AG04450 (cell line): Measurements from ENCODE around the gene DYTN. TPM values are rescaled to one million over a fixed set of nuclear protein-coding genes. Genes with fewer than 3 reads are reported as not detected.

ENCODE experiments used
- CTCF ChIA-PET: fragments of 300-600, 350-600 bp; formaldehyde crosslinking; extraction: SDS; loops from one replicate; lab custom pipeline; 2022; ENCODE audit warnings: antibody characterized with exemption, inconsistent platforms; lab: Charles Lee
- POLR2A ChIA-PET: fragments of 350-600 bp; formaldehyde crosslinking; extraction: SDS; loops from one replicate; lab custom pipeline; 2021; ENCODE audit warnings: antibody characterized with exemption, inconsistent platforms; lab: Yijun Ruan, JAX
- DNase-seq: peaks from one replicate; pipeline ENCODE4 v3.0.0-alpha.2; 2011; ENCODE audit warnings: low read depth, low spot score
- H3K27ac ChIP-seq: one replicate; pipeline ENCODE4 v1.5.1; 2012; ENCODE audit warnings: low read depth, low read length, control low read depth
- H3K27me3 ChIP-seq: one replicate; pipeline ENCODE4 v1.6.0; 2012; ENCODE audit warnings: low read length; ENCODE audit not compliant: control insufficient read depth, insufficient read depth
- H3K4me3 ChIP-seq: 2 replicates; pipeline ENCODE4 v1.5.1; 2011; ENCODE audit warnings: mild to moderate bottlenecking, low read depth, low read length, control low read depth
- H3K9me3 ChIP-seq: 2 replicates; pipeline ENCODE4 v1.5.1; 2012; ENCODE audit warnings: low read length; ENCODE audit not compliant: control insufficient read depth, insufficient read depth
- CTCF ChIP-seq: IDR thresholded peaks from 2 replicates; pipeline ENCODE4 v1.5.1; 2011; ENCODE audit warnings: low read depth, low read length, control low read depth, inconsistent platforms
- polyA plus RNA-seq: library from polyadenylated mRNA; depleted of rRNA; stranded (reverse); fragments of >200 nt; gene quantifications from 2 replicates; pipeline ENCODE4 v1.2.3, GENCODE V29; 2011

Gene DYTN
- polyA plus RNA-seq, 1 experiment, result not detected

DNA sequence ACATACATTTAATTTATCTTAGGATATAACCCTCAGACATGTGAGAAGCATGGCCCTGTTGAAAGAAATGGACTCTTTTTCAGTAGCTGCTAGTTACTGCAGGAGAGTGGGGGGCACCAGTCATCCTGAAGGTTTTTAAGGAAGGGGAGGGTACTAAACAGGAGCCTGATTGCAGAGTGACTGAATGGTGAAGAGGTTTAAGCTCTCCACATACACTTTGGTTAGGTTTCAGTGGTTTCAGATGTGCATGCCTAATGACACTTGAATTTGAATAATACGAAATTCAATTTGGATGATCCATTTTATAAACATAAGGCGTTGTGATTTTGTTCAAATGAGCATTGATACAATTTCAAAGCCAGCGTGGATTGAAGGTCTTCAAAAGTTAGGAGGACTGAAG lies 86.9 kb downstream of the DYTN start:
- no peak for TF ChIP-seq CTCF
- H3K27me3 ChIP-seq, result no peaks in the 10 kb centered on the region
- H3K9me3 ChIP-seq, result no peaks in the 10 kb centered on the region
- H3K4me3 ChIP-seq, result no peak overlapping the region
- no peak overlapping the region for H3K27ac ChIP-seq
- ChIA-PET POLR2A (no interaction called here), CTCF (no interaction called here)
- no peak for DNase-seq

- no peak for TF ChIP-seq CTCF
- Histone ChIP-seq H3K27me3 (no peaks in the 10 kb centered on the region), H3K9me3 (no peaks in the 10 kb centered on the region), H3K4me3 (no peak overlapping the region), H3K27ac (no peak overlapping the region)
- ChIA-PET CTCF (no interaction called here), POLR2A (no interaction called here)
- DNase-seq, result no peak
Observed at GRCh38 chr2:206627632-206628031, 90.6 kb downstream of the DYTN start.

DNA sequence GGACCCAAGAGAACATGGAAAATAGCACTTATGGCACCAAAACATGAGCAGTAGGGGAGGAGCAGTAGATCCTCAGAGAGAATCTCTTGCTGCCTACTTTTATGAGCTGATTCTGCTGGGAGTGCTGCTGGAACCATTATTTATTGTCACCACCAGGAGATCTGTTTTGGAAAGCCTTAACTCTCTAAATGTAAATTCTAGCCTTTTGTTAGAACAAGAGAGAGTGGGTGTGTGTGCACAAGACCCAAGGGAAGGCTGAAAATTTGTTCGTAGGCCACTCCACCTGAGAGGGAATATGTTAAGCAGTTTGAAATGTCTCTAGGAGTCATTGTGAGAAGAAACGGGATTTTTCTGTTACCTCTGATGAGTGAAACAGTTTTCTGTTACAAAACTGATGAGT lies 92.1 kb downstream of the DYTN start:
- no peaks in the 10 kb centered on the region for H3K9me3 ChIP-seq
- H3K27me3 ChIP-seq, result no peaks in the 10 kb centered on the region
- TF ChIP-seq CTCF, result no peak
- no peak overlapping the region for H3K4me3 ChIP-seq
- CTCF ChIA-PET, result no interaction called here
- no peak for DNase-seq
- POLR2A ChIA-PET, result no interaction called here
- no peak overlapping the region for H3K27ac ChIP-seq

DNA sequence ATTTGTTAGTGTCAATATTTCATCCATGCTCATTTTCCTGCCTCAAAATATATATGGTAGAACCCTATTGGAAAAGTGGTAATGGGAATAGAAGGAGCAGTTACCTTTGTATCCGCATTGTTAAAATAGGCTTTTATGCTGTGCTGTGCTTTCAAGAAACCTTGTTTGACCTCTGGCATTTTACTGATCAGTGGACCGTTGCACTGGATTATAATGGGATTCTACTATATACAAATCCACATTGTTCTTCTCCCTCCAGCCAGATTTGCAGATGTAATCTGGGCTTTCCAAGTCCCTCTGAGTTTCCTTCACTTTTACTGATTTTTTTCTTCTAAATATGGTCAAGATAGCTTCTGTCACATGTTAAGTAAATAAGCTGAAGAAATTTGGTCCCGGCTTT lies 99.2 kb downstream of the DYTN start:
- no peak for DNase-seq
- TF ChIP-seq CTCF, result no peak
- no peaks in the 10 kb centered on the region for H3K27me3 ChIP-seq
- ChIA-PET POLR2A (no interaction called here), CTCF (no interaction called here)
- H3K9me3 ChIP-seq, result no peaks in the 10 kb centered on the region
- H3K27ac ChIP-seq, result no peak overlapping the region
- H3K4me3 ChIP-seq, result no peak overlapping the region

DNA sequence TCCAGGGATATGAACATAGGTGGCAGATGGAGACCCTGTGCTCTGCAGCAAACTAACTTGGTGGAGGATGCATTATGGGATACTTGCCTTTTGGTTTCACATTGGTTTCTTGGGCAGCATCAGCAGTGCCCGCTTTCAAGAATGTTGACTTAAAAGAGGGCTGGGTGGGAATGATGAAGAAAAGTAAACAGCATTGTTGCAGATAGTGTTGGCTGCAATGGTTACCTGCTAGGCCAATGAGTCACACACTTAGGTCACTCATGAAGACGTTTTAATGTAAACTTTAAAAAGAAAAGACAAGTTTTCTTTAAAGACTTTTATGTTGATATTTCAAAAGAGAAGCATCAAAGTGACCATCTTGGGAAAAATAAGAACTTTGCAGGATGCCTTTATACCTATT lies 102.0 kb downstream of the DYTN start:
- Histone ChIP-seq H3K9me3 (no peaks in the 10 kb centered on the region), H3K27ac (no peak overlapping the region), H3K4me3 (no peak overlapping the region), H3K27me3 (no peaks in the 10 kb centered on the region)
- no peak for DNase-seq
- ChIA-PET CTCF (no interaction called here), POLR2A (no interaction called here)
- TF ChIP-seq CTCF, result no peak
